ENCODE measurements around the gene SUN1.

The SUN1 gene

DNA sequence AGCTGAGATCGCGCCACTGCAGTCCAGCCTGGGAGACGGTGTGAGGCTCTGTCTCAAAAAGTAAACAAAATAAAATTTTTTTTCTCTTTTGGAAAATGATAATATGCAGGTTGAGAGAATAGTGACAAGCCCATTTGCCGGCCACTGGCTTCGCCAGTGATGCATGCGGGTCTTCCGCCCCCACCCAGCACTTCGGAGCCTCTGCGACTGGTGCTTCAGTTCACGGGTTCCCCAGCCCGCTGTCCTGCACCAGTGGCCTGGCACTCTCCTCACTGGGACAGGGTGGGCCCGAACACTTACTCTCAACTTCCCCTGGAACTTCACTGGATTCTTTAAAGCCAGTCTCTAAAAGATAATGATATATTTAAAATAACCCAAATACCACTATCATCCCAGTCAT is 2.7 kb downstream of the SUN1 start:
- no peak overlapping the region for H3K4me3 ChIP-seq (ENCODE audit: low read length)
- DNase-seq (ENCODE audit: low read depth), result no peak
- TF ChIP-seq, protein P1, sequence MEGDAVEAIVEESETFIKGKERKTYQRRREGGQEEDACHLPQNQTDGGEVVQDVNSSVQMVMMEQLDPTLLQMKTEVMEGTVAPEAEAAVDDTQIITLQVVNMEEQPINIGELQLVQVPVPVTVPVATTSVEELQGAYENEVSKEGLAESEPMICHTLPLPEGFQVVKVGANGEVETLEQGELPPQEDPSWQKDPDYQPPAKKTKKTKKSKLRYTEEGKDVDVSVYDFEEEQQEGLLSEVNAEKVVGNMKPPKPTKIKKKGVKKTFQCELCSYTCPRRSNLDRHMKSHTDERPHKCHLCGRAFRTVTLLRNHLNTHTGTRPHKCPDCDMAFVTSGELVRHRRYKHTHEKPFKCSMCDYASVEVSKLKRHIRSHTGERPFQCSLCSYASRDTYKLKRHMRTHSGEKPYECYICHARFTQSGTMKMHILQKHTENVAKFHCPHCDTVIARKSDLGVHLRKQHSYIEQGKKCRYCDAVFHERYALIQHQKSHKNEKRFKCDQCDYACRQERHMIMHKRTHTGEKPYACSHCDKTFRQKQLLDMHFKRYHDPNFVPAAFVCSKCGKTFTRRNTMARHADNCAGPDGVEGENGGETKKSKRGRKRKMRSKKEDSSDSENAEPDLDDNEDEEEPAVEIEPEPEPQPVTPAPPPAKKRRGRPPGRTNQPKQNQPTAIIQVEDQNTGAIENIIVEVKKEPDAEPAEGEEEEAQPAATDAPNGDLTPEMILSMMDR (IDR thresholded peaks at IDR 0.05; ENCODE audit: insufficient read depth, low read depth, low read length, missing control alignments), result no peak

DNA sequence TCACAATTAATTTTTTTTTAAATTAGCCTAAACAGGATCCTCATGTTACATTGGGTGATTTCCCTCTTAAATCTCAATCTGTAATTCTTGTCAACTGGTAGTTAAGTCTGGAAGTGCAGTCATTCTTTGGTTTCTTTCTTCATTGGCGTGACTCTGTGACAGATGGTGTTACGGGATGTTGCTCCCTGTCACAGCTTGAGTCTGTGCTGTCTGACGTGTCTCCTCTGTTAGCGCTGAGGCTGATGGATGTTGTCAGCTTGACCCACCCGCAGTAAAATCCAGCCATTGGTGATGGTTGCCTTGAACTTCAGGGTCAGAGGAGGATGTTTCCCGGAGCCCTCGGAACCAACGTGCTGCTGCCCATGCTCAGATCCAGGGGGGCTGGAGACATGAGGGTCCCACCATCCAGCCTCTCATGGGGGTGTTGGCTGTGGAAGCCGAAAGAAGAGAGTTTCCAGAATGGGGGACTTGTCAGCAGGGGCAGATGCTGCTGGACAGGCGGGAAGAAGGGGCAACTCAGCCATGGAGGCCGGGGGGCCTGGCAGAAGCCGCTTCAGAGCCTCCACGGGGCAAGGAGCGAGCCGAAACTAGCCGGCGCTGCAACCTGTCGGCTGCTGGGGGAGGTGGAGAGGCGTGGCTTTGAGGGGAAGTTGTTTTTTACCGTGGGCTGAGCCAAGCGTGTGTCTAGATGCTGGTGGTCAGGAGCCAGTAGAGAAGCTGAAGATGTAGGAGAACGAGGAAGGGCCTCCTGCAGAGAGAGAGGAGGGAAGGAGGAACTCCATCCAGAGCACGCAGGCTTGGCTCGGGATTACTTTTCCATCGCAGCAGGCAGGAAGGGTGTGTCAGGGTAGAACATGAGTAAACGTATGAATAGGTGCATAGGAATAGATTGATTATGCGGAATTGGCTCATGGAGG is 3.5 kb downstream of the SUN1 start:
- TF ChIP-seq, protein P1 (IDR thresholded peaks at IDR 0.05; ENCODE audit: insufficient read depth, low read depth, low read length, missing control alignments), result no peak
- H3K4me3 ChIP-seq (ENCODE audit: low read length), result no peak overlapping the region
- peak; percentile 91 for DNase-seq (ENCODE audit: low read depth)

DNA sequence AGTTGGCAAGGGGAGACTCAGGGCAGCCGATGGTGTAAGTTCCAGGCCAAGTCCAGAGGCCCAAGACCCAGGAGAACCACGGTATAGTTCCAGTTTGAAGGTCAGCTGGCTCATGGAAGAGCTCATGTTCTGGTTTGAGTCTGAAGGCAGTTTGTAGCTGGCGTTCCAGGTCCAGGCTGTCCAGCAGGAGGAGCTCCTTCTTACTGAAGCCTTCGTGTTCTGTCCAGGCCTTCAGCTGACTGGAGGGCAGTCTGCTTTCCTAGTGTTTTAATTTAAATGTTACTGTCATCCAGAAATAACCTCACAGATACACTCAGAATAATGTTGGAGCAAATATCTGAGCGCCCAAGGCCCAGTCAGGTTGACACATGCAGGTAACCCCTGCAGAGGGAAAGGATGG is 4.2 kb downstream of the SUN1 start:
- H3K4me3 ChIP-seq (ENCODE audit: low read length), result no peak overlapping the region
- DNase-seq (ENCODE audit: low read depth), result no peak
- TF ChIP-seq, protein P1 (IDR thresholded peaks at IDR 0.05; ENCODE audit: insufficient read depth, low read depth, low read length, missing control alignments), result peak; percentile 54

DNA sequence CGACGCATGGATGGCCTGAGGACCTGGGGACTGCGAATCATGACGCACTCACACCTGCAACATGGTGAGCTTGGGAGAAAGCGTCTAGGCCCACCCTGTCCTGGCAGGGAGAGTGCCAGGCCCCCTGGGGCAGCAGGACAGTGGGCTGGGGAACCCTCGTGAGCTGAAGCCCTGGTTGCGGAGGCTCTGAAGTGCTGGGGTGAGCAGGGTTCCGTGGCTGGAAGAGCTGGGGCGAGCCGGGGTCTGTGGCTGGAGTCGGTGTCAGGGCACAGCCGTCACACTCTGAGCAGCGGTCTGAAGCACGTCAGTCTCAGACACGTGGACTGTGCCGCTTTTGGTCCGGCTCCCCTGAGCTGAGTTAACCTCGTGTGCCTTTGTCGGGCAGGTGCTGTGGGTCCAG is 4.7 kb downstream of the SUN1 start:
- TF ChIP-seq, protein P1 (IDR thresholded peaks at IDR 0.05; ENCODE audit: insufficient read depth, low read depth, low read length, missing control alignments), result no peak
- H3K4me3 ChIP-seq (ENCODE audit: low read length), result no peak overlapping the region
- no peak for DNase-seq (ENCODE audit: low read depth)

DNA sequence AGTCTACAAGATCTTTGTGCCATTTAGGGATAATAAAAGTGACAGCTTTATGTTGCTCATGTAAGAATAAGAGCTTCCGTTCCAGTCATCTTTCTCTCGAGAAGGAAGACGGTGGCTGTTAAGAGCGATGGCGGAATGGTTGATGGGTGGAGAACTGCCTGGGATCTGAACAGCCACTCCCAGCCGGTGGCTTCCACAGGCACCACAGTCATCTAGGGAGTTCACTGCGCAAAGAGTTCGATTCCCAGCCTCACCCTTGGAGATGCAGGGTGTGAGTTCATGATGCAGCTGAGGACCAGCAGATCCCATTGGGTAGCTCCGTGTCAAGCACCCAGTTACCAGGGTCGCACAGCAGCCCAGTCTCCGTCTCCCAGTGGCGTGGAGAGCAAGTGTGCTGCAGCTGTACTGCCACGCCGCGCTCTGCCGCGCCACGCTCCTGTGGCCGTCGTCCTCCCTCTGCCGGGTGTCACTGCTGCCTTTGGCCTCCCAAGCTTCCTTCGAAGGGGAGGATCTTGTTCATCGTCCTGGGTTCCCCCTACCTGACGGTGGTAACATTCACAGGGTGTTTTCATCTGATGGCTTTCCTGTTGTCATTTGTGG is 7.8 kb downstream of the SUN1 start:
- no peak overlapping the region for H3K4me3 ChIP-seq (ENCODE audit: low read length)
- no peak for DNase-seq (ENCODE audit: low read depth)
- TF ChIP-seq, protein P1 (IDR thresholded peaks at IDR 0.05; ENCODE audit: insufficient read depth, low read depth, low read length, missing control alignments), result no peak

DNA sequence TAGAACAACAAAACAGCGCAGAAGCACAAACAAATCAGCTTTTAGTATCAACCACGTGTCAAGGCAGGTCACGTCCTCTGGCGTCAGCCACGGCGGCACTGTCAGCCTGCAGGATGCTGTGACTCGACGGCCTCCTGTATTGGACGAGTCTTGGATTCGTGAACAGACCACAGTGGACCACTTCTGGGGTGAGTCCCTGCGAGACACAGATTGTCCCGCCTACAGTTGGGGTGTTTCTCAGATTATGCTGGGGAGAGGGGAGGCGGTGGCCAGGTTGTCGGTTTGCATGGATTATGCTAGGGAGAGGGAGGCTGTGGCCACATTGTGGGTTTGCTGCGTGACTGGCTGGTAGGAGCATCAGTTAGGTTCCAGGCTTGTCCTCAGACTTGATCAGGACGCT is 9.7 kb downstream of the SUN1 start:
- no peak for DNase-seq (ENCODE audit: low read depth)
- H3K4me3 ChIP-seq (ENCODE audit: low read length), result no peak overlapping the region
- TF ChIP-seq, protein P1 (IDR thresholded peaks at IDR 0.05; ENCODE audit: insufficient read depth, low read depth, low read length, missing control alignments), result no peak
